ENCODE results near the gene KDELR1. TPM values are rescaled to one million over a fixed set of nuclear protein-coding genes. Genes with fewer than 3 reads are reported as not detected.
A peak's percentile ranks its signal among the peaks of the same experiment; 100 is the strongest.

KDELR1 gene
- total RNA-seq, 1 experiment from 2014 or later = 200 TPM

GRCh38 chr19:48367855-48368254 is 23.5 kb downstream of the KDELR1 start:
- Histone ChIP-seq H3K36me3 (ENCODE audit: insufficient read depth, low read length, poor library complexity, severe bottlenecking) (no peaks in the 10 kb centered on the region), H3K4me3 (ENCODE audit: low read depth, low read length, poor library complexity, severe bottlenecking) (no peak overlapping the region), H3K4me1 (ENCODE audit: insufficient read depth, low read length, poor library complexity, severe bottlenecking) (peaks cover 15% of the 10 kb centered on the region), H3K27me3 (replicated peaks; ENCODE audit: insufficient read depth, low read depth, low read length, poor library complexity) (no peaks in the 10 kb centered on the region), H3K27ac (ENCODE audit: low read depth, low read length, poor library complexity, severe bottlenecking) (no peak overlapping the region), H3K9me3 (ENCODE audit: low read depth, low read length, poor library complexity, severe bottlenecking) (no peaks in the 10 kb centered on the region)
- ChIA-PET POLR2A (ENCODE audit: low non-redundant PET) (no interaction called here), CTCF (interaction anchor here (1.0 kb wide), 1 partner anchor 24 kb away, joined by 3 read pairs; the partner anchor contains the start of gene KDELR1)
- no peak for DNase-seq (ENCODE audit: low spot score)
- no TSS peak for BruUV-seq (replicated peaks)
- no peak for TF ChIP-seq CTCF (conservative IDR thresholded peaks at IDR 0.05; ENCODE audit: low read depth, low read length)
- TF ChIP-seq EZH2 (IDR thresholded peaks at IDR 0.05; ENCODE audit: borderline replicate concordance, low read depth, low read length, poor library complexity, severe bottlenecking) = no peak
- intact Hi-C loops (cut with micrococcal nuclease; ENCODE audit: unreplicated experiment) = no loop called here

GRCh38 chr19:48365602-48366001 is 25.7 kb downstream of the KDELR1 start:
- no peak for TF ChIP-seq EZH2 (IDR thresholded peaks at IDR 0.05; ENCODE audit: borderline replicate concordance, low read depth, low read length, poor library complexity, severe bottlenecking)
- TF ChIP-seq CTCF (conservative IDR thresholded peaks at IDR 0.05; ENCODE audit: low read depth, low read length) = no peak
- ChIA-PET CTCF (no interaction called here), POLR2A (ENCODE audit: low non-redundant PET) (no interaction called here)
- Histone ChIP-seq H3K4me1 (ENCODE audit: insufficient read depth, low read length, poor library complexity, severe bottlenecking) (peaks cover 9% of the 10 kb centered on the region), H3K27ac (ENCODE audit: low read depth, low read length, poor library complexity, severe bottlenecking) (no peak overlapping the region), H3K4me3 (ENCODE audit: low read depth, low read length, poor library complexity, severe bottlenecking) (no peak overlapping the region), H3K36me3 (ENCODE audit: insufficient read depth, low read length, poor library complexity, severe bottlenecking) (no peaks in the 10 kb centered on the region), H3K27me3 (replicated peaks; ENCODE audit: insufficient read depth, low read depth, low read length, poor library complexity) (no peaks in the 10 kb centered on the region), H3K9me3 (ENCODE audit: low read depth, low read length, poor library complexity, severe bottlenecking) (no peaks in the 10 kb centered on the region)
- no peak for DNase-seq (ENCODE audit: low spot score)
- intact Hi-C loops (cut with micrococcal nuclease; ENCODE audit: unreplicated experiment) = no loop called here
- no TSS peak for BruUV-seq (replicated peaks)

GRCh38 chr19:48364598-48365348 is 26.6 kb downstream of the KDELR1 start:
- BruUV-seq (replicated peaks) = no TSS peak
- CTCF ChIA-PET = interaction anchor here (1.1 to 2.0 kb wide), 2 partner anchors 26 to 30 kb away, joined by 6 to 15 read pairs; partner anchors contain the start of gene KDELR1
- no peaks in the 10 kb centered on the region for H3K36me3 ChIP-seq (ENCODE audit: insufficient read depth, low read length, poor library complexity, severe bottlenecking)
- H3K4me1 ChIP-seq (ENCODE audit: insufficient read depth, low read length, poor library complexity, severe bottlenecking) = peaks cover 9% of the 10 kb centered on the region
- no peaks in the 10 kb centered on the region for H3K9me3 ChIP-seq (ENCODE audit: low read depth, low read length, poor library complexity, severe bottlenecking)
- H3K4me3 ChIP-seq (ENCODE audit: low read depth, low read length, poor library complexity, severe bottlenecking) = no peak overlapping the region
- POLR2A ChIA-PET (ENCODE audit: low non-redundant PET) = interaction anchor here (0.6 kb wide), 1 partner anchor 32 kb away, joined by 4 read pairs; no protein-coding TSS in a partner anchor
- DNase-seq (ENCODE audit: low spot score) = no peak
- H3K27me3 ChIP-seq (replicated peaks; ENCODE audit: insufficient read depth, low read depth, low read length, poor library complexity) = no peaks in the 10 kb centered on the region
- peak overlapping the region; percentile 60 for H3K27ac ChIP-seq (ENCODE audit: low read depth, low read length, poor library complexity, severe bottlenecking)
- TF ChIP-seq CTCF (conservative IDR thresholded peaks at IDR 0.05; ENCODE audit: low read depth, low read length) (no peak), EZH2 (IDR thresholded peaks at IDR 0.05; ENCODE audit: borderline replicate concordance, low read depth, low read length, poor library complexity, severe bottlenecking) (no peak)
- intact Hi-C loops (cut with micrococcal nuclease; ENCODE audit: unreplicated experiment) = no loop called here
